NB4 (cell line): ENCODE data around the gene PTGER4.
"Not testable (repeated sequence)": the region's sequence is repeated elsewhere in the genome, so short reads cannot be mapped to it uniquely, and the experiment has no call there.

ENCODE experiments used
- DNase-seq: peaks from one replicate; pipeline ENCODE4 v3.0.0; 2010; ENCODE audit warnings: low read depth
- H3K4me3 ChIP-seq: one replicate; pipeline ENCODE4 v1.5.1; 2011; ENCODE audit warnings: mild to moderate bottlenecking, low read depth, low read length, moderate library complexity
- MYC ChIP-seq: IDR thresholded peaks from 2 replicates; pipeline ENCODE4 v1.6.1; 2011; ENCODE audit warnings: low read depth, low read length
- POLR2A ChIP-seq: IDR thresholded peaks from 2 replicates; pipeline ENCODE4 v1.6.1; 2011; ENCODE audit warnings: mild to moderate bottlenecking; ENCODE audit not compliant: insufficient read length; ENCODE audit errors: extremely low read depth
- TF ChIP-seq, protein P1 (sequence below): IDR thresholded peaks from one replicate; pipeline ENCODE4 v1.5.1; 2012; ENCODE audit warnings: low read depth, low read length
- TF ChIP-seq, protein P2 (sequence below): IDR thresholded peaks from 2 replicates; pipeline ENCODE4 v1.6.1; 2011; ENCODE audit warnings: low read depth, low read length

The PTGER4 gene

GRCh38 chr5:40679913-40680681 lies at the start of gene PTGER4:
Gene PTGER4 (plus strand): TSS chr5:40679915. CDS start chr5:40680994, 1,079 bp downstream.
- DNase-seq = peak; percentile 48
- TF ChIP-seq, protein P1, sequence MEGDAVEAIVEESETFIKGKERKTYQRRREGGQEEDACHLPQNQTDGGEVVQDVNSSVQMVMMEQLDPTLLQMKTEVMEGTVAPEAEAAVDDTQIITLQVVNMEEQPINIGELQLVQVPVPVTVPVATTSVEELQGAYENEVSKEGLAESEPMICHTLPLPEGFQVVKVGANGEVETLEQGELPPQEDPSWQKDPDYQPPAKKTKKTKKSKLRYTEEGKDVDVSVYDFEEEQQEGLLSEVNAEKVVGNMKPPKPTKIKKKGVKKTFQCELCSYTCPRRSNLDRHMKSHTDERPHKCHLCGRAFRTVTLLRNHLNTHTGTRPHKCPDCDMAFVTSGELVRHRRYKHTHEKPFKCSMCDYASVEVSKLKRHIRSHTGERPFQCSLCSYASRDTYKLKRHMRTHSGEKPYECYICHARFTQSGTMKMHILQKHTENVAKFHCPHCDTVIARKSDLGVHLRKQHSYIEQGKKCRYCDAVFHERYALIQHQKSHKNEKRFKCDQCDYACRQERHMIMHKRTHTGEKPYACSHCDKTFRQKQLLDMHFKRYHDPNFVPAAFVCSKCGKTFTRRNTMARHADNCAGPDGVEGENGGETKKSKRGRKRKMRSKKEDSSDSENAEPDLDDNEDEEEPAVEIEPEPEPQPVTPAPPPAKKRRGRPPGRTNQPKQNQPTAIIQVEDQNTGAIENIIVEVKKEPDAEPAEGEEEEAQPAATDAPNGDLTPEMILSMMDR = no peak
- TF ChIP-seq POLR2A (peak; percentile 91), MYC (no peak)
- TF ChIP-seq, protein P2, sequence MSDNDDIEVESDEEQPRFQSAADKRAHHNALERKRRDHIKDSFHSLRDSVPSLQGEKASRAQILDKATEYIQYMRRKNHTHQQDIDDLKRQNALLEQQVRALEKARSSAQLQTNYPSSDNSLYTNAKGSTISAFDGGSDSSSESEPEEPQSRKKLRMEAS = no peak
- peak within 1 kb of the TSS; percentile 75 for H3K4me3 ChIP-seq

- no peak for TF ChIP-seq MYC
- TF ChIP-seq, protein P1 = no peak
- no peak for TF ChIP-seq POLR2A
- TF ChIP-seq, protein P2 = no peak
Measured at GRCh38 chr5:40630126-40630525, 49.6 kb upstream of the PTGER4 start.

GRCh38 chr5:40631236-40631635 lies 48.5 kb upstream of the PTGER4 start:
- TF ChIP-seq MYC (no peak), POLR2A (no peak)
- TF ChIP-seq, protein P1 = no peak
- TF ChIP-seq, protein P2 = no peak
- H3K4me3 ChIP-seq = no peak overlapping the region
- no peak for DNase-seq

More at GRCh38 chr5:40630126-40630525, 49.6 kb upstream of the PTGER4 start:
- H3K4me3 ChIP-seq = no peak overlapping the region
- peak; percentile 67 for DNase-seq

DNA sequence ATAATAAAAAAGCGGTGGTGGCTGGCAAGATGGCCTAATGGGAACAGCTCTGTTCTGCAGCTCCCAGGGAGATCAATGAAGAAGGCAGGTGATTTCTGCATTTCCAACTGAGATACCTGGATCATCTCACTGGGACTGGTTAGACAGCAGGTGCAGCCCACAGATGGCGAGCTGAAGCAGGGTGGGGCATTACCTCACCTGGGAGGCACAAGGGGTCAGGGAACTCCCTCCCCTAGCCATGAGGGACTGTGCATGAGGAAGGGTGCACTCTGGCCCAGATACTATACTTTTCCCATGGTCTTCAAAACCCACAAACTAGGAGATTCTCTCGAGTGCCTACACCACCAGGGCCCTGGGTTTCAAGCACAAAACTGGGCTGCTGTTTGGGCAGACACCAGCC lies 45.6 kb upstream of the PTGER4 start:
- TF ChIP-seq, protein P1 = no peak
- TF ChIP-seq POLR2A (no peak), MYC (no peak)
- TF ChIP-seq, protein P2 = no peak
- no peak overlapping the region for H3K4me3 ChIP-seq
- DNase-seq = no peak

GRCh38 chr5:40634593-40634992 lies 45.1 kb upstream of the PTGER4 start:
- no peak overlapping the region for H3K4me3 ChIP-seq
- TF ChIP-seq MYC (no peak), POLR2A (no peak)
- no peak for DNase-seq

DNA sequence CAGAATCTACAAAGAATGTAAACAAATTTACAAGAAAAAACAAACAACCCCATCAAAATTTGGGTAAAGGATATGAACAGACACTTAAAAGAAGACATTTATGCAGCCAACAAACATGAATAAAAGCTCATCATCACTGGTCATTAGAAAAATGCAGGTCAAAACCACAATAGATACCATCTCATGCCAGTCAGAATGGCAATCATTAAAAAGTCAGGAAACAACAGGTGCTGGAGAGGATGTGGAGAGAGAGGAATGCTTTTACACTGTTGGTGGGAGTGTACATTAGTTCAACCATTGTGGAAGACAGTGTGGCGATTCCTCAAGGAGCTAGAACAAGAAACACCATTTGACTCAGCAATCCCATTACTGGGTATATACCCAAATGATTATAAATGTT lies 40.2 kb upstream of the PTGER4 start:
- not testable (repeated sequence) for H3K4me3 ChIP-seq, DNase-seq

DNA sequence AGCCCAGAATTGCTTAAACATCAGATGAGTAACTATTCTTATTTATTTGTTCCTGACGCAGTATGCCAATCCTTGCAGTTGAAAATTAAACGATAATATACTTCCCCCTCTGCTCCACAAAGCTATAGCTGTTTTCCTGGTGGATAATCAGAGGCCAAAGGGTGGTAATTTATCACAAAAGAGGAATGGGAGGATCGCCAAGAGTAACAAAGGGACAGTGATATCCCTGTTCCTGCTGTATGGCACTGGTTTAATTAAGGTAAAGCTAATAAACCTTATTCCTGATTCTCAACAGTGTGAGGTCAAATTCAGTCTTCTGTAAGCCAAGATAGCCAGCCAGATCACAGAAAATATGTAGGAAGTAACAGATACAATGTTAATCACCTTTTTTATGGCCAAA lies 33.4 kb upstream of the PTGER4 start:
- DNase-seq = no peak
- H3K4me3 ChIP-seq = no peak overlapping the region
- TF ChIP-seq POLR2A (no peak), MYC (no peak)
- TF ChIP-seq, protein P1 = no peak
- TF ChIP-seq, protein P2 = no peak
